MM.1S (cell line): Measurements from ENCODE around the gene EMSY.

Experiments
- DNase-seq: peaks from one replicate; pipeline ENCODE4 v3.0.0-alpha.2; 2015
- H2AFZ ChIP-seq: fragments of 300-600 bp; sonication (generic); 2 replicates; pipeline ENCODE4 v1.6.0; 2016; ENCODE audit warnings: antibody characterized with exemption, low read length
- H3F3A ChIP-seq: fragments of 300-600 bp; sonication (generic); 2 replicates; pipeline ENCODE4 v1.6.1; 2016; ENCODE audit warnings: mild to moderate bottlenecking, antibody characterized with exemption, low read length, moderate library complexity, mixed read lengths; ENCODE audit not compliant: insufficient read depth
- H3K27ac ChIP-seq: fragments of 300-600 bp; sonication (generic); 2 replicates; pipeline ENCODE4 v1.5.1; 2016; ENCODE audit warnings: mild to moderate bottlenecking, low read length
- H3K27me3 ChIP-seq: fragments of 300-600 bp; sonication (generic); replicated peaks from 2 replicates; pipeline ENCODE4 v1.6.0; 2016; ENCODE audit warnings: low read length; ENCODE audit not compliant: insufficient read depth
- H3K36me3 ChIP-seq: fragments of 300-600 bp; sonication (generic); replicated peaks from 2 replicates; pipeline ENCODE4 v1.6.1; 2016; ENCODE audit warnings: mild to moderate bottlenecking, low read length, mixed read lengths; ENCODE audit not compliant: insufficient read depth
- H3K4me1 ChIP-seq: fragments of 300-600 bp; sonication (generic); 2 replicates; pipeline ENCODE4 v1.6.1; 2016; ENCODE audit warnings: low read length, mixed read lengths
- H3K4me2 ChIP-seq: fragments of 300-600 bp; sonication (generic); 2 replicates; pipeline ENCODE4 v1.6.0; 2016; ENCODE audit warnings: low read depth, low read length
- H3K4me3 ChIP-seq: fragments of 300-600 bp; sonication (generic); 2 replicates; pipeline ENCODE4 v1.5.1; 2016; ENCODE audit warnings: low read length, mixed read lengths
- H3K79me2 ChIP-seq: fragments of 300-600 bp; sonication (generic); 2 replicates; pipeline ENCODE4 v1.6.1; 2016; ENCODE audit warnings: mixed run types, low read length, mixed read lengths
- H3K9ac ChIP-seq: fragments of 300-600 bp; sonication (generic); 2 replicates; pipeline ENCODE4 v1.6.1; 2016; ENCODE audit warnings: low read length, mixed read lengths
- H3K9me2 ChIP-seq: fragments of 300-600 bp; sonication (generic); replicated peaks from 2 replicates; pipeline ENCODE4 v1.6.1; 2016; ENCODE audit warnings: mild to moderate bottlenecking, low read length, mixed read lengths; ENCODE audit not compliant: insufficient read depth
- H3K9me3 ChIP-seq: fragments of 300-600 bp; sonication (generic); replicated peaks from 2 replicates; pipeline ENCODE4 v1.6.1; 2016; ENCODE audit warnings: mild to moderate bottlenecking, low read length, mixed read lengths; ENCODE audit not compliant: insufficient read depth
- H4K20me1 ChIP-seq: fragments of 300-600 bp; sonication (generic); 2 replicates; pipeline ENCODE4 v1.6.1; 2016; ENCODE audit warnings: mild to moderate bottlenecking, low read length, moderate library complexity, mixed read lengths; ENCODE audit not compliant: insufficient read depth
- EZH2 ChIP-seq: fragments of 300-600 bp; sonication (generic); optimal IDR thresholded peaks from 2 replicates; pipeline ENCODE3; 2017; ENCODE audit warnings: low read depth, mild to moderate bottlenecking, antibody characterized with exemption, low read length, mixed read lengths
- EZH2phosphoT487 ChIP-seq: fragments of 300-600 bp; sonication (generic); IDR thresholded peaks from 2 replicates; pipeline ENCODE4 v1.6.1; 2018; ENCODE audit warnings: antibody characterized with exemption, low read length
- TF ChIP-seq, protein P1 (sequence below): fragments of 300-600 bp; sonication (generic); IDR thresholded peaks from 2 replicates; pipeline ENCODE4 v1.5.1; 2016; ENCODE audit warnings: antibody characterized with exemption, low read length, mixed read lengths

Gene EMSY

DNA sequence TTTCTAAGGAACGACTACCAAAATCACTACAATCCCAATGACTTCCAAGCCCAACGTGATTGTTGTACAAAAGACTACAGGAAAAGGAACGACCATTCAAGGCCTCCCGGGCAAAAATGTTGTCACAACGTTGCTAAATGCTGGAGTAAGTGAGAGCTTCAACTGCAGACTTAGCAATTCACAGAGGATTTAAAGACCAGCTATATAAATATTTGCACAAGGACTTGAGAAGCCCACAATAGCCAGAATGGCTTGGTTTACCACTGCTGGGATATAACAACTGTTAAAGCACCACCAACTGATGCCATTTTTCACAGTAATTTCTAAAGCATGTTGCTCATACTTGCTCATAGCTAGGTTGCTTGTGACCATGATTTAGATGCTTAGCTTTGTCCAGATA, 78.3 kb downstream of the EMSY start:
- Histone ChIP-seq H3K4me1 (no peaks in the 10 kb centered on the region), H3K9me3 (no peaks in the 10 kb centered on the region), H3F3A (no peaks in the 10 kb centered on the region), H3K9me2 (no peaks in the 10 kb centered on the region), H3K27me3 (no peaks in the 10 kb centered on the region), H3K4me2 (no peak overlapping the region), H2AFZ (no peak overlapping the region), H3K4me3 (no peak overlapping the region), H3K79me2 (no peaks in the 10 kb centered on the region), H3K36me3 (no peaks in the 10 kb centered on the region; the same call in 1 of the 2 replicates), H4K20me1 (no peaks in the 10 kb centered on the region), H3K9ac (no peak overlapping the region), H3K27ac (no peak overlapping the region)
- no peak for TF ChIP-seq EZH2
- no peak for DNase-seq

DNA sequence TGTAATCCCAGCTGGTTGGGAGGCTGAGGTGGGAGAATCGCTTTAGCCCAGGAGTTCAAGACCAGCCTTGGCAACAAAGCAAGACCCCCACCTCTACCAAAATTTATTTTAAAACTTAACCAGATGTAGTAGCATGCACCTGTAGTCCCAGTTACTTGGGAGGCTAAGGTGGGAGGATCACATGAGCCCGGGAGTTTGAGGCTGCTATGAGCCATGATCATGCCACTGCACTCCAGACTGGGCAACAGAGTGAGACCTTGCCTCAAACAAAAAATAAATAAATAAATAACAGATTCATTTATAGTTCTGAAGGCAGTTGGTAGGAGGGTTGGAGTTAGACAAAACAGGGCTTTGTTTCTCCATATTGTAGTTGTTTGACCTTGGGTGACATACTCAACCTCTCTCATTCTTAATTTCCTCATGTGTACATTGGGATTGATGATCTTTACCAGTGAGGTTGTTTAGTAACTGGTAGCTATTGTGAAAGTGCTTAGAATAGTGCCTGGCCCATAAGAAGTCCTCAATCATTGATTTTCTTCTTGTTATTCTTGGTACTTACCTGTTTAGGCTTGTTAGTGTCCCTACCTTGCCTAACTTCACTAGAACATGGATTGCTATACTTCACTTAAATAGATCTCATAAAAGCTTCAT, 79.1 kb downstream of the EMSY start:
- Histone ChIP-seq H3K79me2 (no peaks in the 10 kb centered on the region), H3K4me2 (no peak overlapping the region), H3K9me3 (no peaks in the 10 kb centered on the region), H3K27me3 (no peaks in the 10 kb centered on the region), H3K36me3 (no peaks in the 10 kb centered on the region; the same call in 1 of the 2 replicates), H4K20me1 (no peaks in the 10 kb centered on the region), H3K27ac (no peak overlapping the region), H2AFZ (no peak overlapping the region), H3K9ac (no peak overlapping the region), H3F3A (no peaks in the 10 kb centered on the region), H3K9me2 (no peaks in the 10 kb centered on the region), H3K4me1 (no peaks in the 10 kb centered on the region), H3K4me3 (no peak overlapping the region)
- no peak for TF ChIP-seq EZH2
- no peak for TF ChIP-seq EZH2phosphoT487
- TF ChIP-seq, protein P1, sequence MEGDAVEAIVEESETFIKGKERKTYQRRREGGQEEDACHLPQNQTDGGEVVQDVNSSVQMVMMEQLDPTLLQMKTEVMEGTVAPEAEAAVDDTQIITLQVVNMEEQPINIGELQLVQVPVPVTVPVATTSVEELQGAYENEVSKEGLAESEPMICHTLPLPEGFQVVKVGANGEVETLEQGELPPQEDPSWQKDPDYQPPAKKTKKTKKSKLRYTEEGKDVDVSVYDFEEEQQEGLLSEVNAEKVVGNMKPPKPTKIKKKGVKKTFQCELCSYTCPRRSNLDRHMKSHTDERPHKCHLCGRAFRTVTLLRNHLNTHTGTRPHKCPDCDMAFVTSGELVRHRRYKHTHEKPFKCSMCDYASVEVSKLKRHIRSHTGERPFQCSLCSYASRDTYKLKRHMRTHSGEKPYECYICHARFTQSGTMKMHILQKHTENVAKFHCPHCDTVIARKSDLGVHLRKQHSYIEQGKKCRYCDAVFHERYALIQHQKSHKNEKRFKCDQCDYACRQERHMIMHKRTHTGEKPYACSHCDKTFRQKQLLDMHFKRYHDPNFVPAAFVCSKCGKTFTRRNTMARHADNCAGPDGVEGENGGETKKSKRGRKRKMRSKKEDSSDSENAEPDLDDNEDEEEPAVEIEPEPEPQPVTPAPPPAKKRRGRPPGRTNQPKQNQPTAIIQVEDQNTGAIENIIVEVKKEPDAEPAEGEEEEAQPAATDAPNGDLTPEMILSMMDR: no peak
- no peak for DNase-seq

DNA sequence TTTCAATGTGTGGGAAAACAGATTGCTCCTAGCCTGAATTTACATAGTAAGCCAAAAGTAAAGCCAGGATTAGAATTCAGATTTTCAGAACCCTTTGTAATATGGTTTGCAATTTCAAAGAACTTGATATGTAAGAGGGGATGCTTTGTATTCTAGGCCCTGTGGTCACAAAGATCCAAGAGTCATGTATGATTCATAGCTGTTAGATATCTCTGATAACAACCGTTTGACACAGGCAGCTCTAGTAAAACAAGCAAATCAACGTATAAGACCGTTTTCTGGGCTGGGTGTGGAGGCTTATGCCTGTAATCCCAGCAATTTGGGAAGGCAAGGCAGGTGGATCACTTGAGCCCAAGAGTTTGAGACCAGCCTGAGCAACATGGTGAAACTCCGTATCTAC, 79.6 kb downstream of the EMSY start:
- H3K27ac ChIP-seq: no peak overlapping the region
- no peaks in the 10 kb centered on the region; the same call in 1 of the 2 replicates for H3K36me3 ChIP-seq
- no peak overlapping the region for H3K4me3 ChIP-seq
- H3K9me3 ChIP-seq: no peaks in the 10 kb centered on the region
- H3K79me2 ChIP-seq: no peaks in the 10 kb centered on the region
- H2AFZ ChIP-seq: no peak overlapping the region
- H3K4me2 ChIP-seq: no peak overlapping the region
- no peaks in the 10 kb centered on the region for H3K9me2 ChIP-seq
- H3K27me3 ChIP-seq: no peaks in the 10 kb centered on the region
- H3K4me1 ChIP-seq: no peaks in the 10 kb centered on the region
- H4K20me1 ChIP-seq: no peaks in the 10 kb centered on the region
- H3F3A ChIP-seq: no peaks in the 10 kb centered on the region
- no peak overlapping the region for H3K9ac ChIP-seq
- TF ChIP-seq EZH2: no peak
- TF ChIP-seq EZH2phosphoT487: no peak
- TF ChIP-seq, protein P1: no peak
- DNase-seq: no peak

DNA sequence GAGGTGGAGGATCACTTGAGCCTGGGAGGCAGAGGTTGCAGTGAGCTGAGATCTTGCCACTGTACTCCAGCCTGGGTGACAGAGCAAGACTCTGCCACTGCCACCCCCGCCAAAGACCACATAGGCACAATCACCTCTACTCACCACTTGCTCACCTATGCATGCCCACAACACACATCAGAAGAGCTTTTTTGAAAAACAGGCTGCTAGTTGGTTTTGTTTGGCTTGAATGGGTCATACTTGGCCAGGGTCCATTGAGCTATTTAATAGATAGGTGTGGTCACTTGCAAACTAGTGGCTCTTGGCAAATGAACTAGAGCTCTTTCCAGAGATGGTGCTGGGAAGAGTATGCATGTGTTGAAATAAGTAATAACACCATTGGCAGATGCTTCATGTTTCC, 80.1 kb downstream of the EMSY start:
- H3K79me2 ChIP-seq: no peaks in the 10 kb centered on the region
- H3K4me1 ChIP-seq: no peaks in the 10 kb centered on the region
- DNase-seq: no peak
- H3K9ac ChIP-seq: no peak overlapping the region
- no peaks in the 10 kb centered on the region for H3K9me2 ChIP-seq
- H4K20me1 ChIP-seq: no peaks in the 10 kb centered on the region
- H2AFZ ChIP-seq: no peak overlapping the region
- H3K36me3 ChIP-seq: no peaks in the 10 kb centered on the region; the same call in 1 of the 2 replicates
- H3K27me3 ChIP-seq: no peaks in the 10 kb centered on the region
- TF ChIP-seq, protein P1: no peak
- TF ChIP-seq EZH2: no peak
- no peak for TF ChIP-seq EZH2phosphoT487
- H3K4me3 ChIP-seq: no peak overlapping the region
- no peaks in the 10 kb centered on the region for H3F3A ChIP-seq
- no peaks in the 10 kb centered on the region for H3K9me3 ChIP-seq
- no peak overlapping the region for H3K4me2 ChIP-seq
- H3K27ac ChIP-seq: no peak overlapping the region
